HAP-1 (cell line): ENCODE data around the gene GHITM.
"Not testable (repeated sequence)": the region's sequence is repeated elsewhere in the genome, so short reads cannot be mapped to it uniquely, and the experiment has no call there.

Experiments
- DNase-seq, 2 experiments: peaks; one replicate each; pipeline ENCODE4 v3.0.0-alpha.2; 2016 to 2020; ENCODE audit warnings: low spot score in 2 of 2
- H3K27me3 ChIP-seq: fragments of 250-450 bp; sonication (Bioruptor Pico); 2 replicates; pipeline ENCODE4 v1.5.1; 2020; ENCODE audit warnings: low read depth, mild to moderate bottlenecking, moderate library complexity
- H3K36me3 ChIP-seq: fragments of 250-450 bp; sonication (Bioruptor Pico); replicated peaks from 2 replicates; pipeline ENCODE4 v1.5.1; 2020; ENCODE audit warnings: mild to moderate bottlenecking
- H3K4me1 ChIP-seq: fragments of 250-450 bp; sonication (Bioruptor Pico); 2 replicates; pipeline ENCODE4 v1.5.1; 2020; ENCODE audit warnings: mild to moderate bottlenecking
- H3K4me3 ChIP-seq: fragments of 250-450 bp; sonication (Bioruptor Pico); 2 replicates; pipeline ENCODE4 v1.5.1; 2020; ENCODE audit warnings: mild to moderate bottlenecking, moderate library complexity
- H3K9me3 ChIP-seq: fragments of 250-450 bp; sonication (Bioruptor Pico); 2 replicates; pipeline ENCODE4 v1.5.1; 2020; ENCODE audit warnings: mild to moderate bottlenecking, moderate library complexity
- in situ Hi-C: fragments of 300-500 bp; cut with MboI; formaldehyde crosslinking; loops from 3 replicates; pipeline ENCODE4 v1.14.3; 2020; ENCODE audit warnings: low sequenced_read_pairs, inconsistent platforms, mixed read lengths

The GHITM gene

GRCh38 chr10:84176351-84176750 lies 37.0 kb downstream of the GHITM start:
- H3K9me3 ChIP-seq, result no peaks in the 10 kb centered on the region
- H3K36me3 ChIP-seq, result no peaks in the 10 kb centered on the region
- H3K4me3 ChIP-seq, result no peak overlapping the region
- in situ Hi-C loops, result no loop called here
- H3K4me1 ChIP-seq, result peaks cover 8% of the 10 kb centered on the region
- H3K27me3 ChIP-seq, result no peaks in the 10 kb centered on the region
- no peak for DNase-seq

DNA sequence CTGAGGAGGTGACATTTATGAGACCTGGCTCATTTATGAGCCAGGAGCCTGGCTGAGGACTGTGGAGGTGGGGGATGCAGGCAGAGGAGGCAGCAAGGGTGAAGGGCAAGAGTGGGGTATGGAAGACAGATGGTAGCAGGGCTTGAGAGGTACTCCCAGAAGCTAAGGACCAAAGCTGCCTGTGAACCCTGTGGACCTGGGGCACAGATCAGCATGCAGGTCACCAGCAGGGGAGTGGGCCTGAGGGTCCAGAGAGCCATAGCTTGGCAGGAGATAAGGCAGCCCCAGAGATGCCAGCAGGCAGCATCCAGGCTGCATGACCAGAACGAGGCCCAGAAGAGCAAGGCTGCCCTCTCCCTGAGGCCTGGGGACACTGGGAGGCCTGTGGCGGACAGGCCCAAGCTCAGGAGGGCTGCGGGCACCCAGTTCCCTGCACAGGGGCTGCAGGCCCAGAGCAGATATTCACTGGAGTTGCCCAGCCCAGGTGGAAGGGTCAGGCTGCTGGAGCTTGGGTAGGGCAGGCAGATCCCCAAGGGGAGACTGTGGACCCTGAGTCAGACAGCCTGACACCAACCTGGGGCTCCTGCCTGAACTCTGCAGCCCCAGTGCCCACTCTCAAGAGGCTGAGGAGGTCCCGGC lies 37.6 kb downstream of the GHITM start:
- DNase-seq, result no peak
- in situ Hi-C loops, result no loop called here
- H3K4me1 ChIP-seq, result peaks cover 8% of the 10 kb centered on the region
- H3K36me3 ChIP-seq, result no peaks in the 10 kb centered on the region
- no peaks in the 10 kb centered on the region for H3K9me3 ChIP-seq
- no peak overlapping the region for H3K4me3 ChIP-seq
- no peaks in the 10 kb centered on the region for H3K27me3 ChIP-seq

DNA sequence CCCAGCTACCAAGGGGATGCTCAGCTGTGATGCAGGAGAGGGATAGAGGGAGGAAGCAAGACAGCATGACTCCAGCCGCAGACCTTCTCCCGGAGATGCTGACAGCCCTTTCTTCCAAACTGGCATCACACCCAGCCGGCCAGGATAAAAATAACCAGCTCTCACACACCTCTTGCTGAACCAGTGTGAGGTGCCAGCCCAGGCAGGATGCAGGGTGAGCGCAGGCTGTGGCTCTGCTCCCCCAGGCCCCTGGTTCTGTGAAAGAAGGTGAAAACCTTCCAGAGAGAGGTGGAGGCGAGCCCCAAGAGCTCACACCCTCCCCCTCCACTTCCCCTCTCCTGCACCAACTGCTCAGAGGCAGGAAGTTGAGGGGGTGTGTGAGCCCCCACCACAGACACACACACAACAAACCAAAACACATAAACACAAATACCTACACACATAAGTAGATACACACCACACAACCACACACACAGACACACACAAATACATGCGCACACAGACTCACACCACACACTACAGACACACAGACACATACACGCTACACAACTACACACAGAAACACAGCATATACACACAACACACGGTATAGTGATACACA lies 38.3 kb downstream of the GHITM start:
- DNase-seq, result no peak
- H3K4me1 ChIP-seq, result peaks cover 8% of the 10 kb centered on the region
- H3K27me3 ChIP-seq, result no peaks in the 10 kb centered on the region
- no peak overlapping the region for H3K4me3 ChIP-seq
- in situ Hi-C loops, result no loop called here
- no peaks in the 10 kb centered on the region for H3K9me3 ChIP-seq
- no peaks in the 10 kb centered on the region for H3K36me3 ChIP-seq

DNA sequence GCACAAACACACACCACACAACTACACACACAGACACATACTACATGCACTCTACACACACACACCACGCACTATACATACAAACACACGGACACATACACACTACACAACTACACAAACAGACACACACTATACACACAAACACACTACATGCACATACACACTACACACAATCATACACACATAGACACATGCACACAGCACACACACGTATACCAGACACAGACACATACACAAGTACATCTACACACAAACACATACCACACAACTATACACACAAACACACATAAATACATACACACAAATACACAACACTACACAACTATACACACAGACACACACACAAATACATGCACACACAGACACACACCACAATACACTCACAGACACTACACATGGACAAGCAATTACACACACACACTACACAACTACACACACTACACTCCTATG lies 38.9 kb downstream of the GHITM start:
- DNase-seq, result no peak
- H3K27me3 ChIP-seq, result no peaks in the 10 kb centered on the region
- peaks cover 8% of the 10 kb centered on the region for H3K4me1 ChIP-seq
- in situ Hi-C loops, result no loop called here
- no peak overlapping the region for H3K4me3 ChIP-seq
- no peaks in the 10 kb centered on the region for H3K9me3 ChIP-seq
- H3K36me3 ChIP-seq, result no peaks in the 10 kb centered on the region

- no peaks in the 10 kb centered on the region for H3K36me3 ChIP-seq
- peak; percentile 68 to 79 for DNase-seq
- no peak overlapping the region for H3K4me3 ChIP-seq
- no peaks in the 10 kb centered on the region for H3K27me3 ChIP-seq
- peaks cover 8% of the 10 kb centered on the region for H3K4me1 ChIP-seq
- H3K9me3 ChIP-seq, result no peaks in the 10 kb centered on the region
- in situ Hi-C loops, result no loop called here
These were observed 39.9 kb downstream of the GHITM start for GRCh38 chr10:84179059-84179710.

DNA sequence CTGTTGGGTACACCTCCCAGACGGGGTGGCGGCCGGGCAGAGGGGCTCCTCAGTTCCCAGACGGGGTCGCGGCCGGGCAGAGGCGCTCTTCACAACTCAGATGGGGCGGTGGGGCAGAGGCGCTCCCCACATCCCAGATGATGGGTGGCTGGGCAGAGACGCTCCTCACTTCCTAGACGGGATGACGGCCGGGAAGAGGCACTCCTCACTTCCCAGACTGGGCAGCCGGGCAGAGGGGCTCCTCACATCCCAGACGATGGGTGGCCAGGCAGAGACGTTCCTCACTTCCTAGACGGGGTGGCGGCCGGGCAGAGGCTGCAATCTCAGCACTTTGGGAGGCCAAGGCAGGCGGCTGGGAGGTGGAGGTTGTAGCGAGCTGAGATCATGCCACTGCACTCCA lies 41.1 kb downstream of the GHITM start:
- in situ Hi-C loops, H3K27me3 ChIP-seq, H3K4me3 ChIP-seq, H3K4me1 ChIP-seq, DNase-seq, H3K36me3 ChIP-seq, H3K9me3 ChIP-seq: not testable (repeated sequence)

DNA sequence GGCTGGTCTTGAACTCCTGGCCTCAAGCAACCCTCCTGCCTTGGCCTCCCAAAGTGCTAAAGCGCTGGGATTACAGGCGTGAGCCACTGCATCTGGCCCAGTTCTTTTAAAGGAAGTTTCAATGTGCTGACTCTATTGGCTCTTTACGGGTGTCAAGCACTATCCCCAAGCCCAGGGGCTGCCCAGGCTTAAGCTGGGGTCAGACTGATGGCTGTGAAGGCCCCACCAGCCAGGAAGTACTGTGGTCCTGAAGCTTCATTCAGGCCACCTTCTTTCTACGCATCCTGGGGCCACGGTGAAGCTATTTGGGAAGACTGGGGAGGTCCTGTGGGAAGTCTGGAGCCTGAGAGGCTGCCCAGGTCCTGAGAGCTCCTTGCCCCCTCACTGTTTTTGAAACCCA lies 42.3 kb downstream of the GHITM start:
- no peak overlapping the region for H3K4me3 ChIP-seq
- in situ Hi-C loops, result no loop called here

GRCh38 chr10:84184517-84184916 lies 45.2 kb downstream of the GHITM start:
- in situ Hi-C loops, result no loop called here
- peaks cover 3% of the 10 kb centered on the region for H3K4me1 ChIP-seq

More for the DNA sequence above, 42.3 kb downstream of the GHITM start:
- H3K4me1 ChIP-seq, result peaks cover 8% of the 10 kb centered on the region
- no peak for DNase-seq
- H3K36me3 ChIP-seq, result no peaks in the 10 kb centered on the region
- H3K27me3 ChIP-seq, result no peaks in the 10 kb centered on the region
- H3K9me3 ChIP-seq, result no peaks in the 10 kb centered on the region

DNA sequence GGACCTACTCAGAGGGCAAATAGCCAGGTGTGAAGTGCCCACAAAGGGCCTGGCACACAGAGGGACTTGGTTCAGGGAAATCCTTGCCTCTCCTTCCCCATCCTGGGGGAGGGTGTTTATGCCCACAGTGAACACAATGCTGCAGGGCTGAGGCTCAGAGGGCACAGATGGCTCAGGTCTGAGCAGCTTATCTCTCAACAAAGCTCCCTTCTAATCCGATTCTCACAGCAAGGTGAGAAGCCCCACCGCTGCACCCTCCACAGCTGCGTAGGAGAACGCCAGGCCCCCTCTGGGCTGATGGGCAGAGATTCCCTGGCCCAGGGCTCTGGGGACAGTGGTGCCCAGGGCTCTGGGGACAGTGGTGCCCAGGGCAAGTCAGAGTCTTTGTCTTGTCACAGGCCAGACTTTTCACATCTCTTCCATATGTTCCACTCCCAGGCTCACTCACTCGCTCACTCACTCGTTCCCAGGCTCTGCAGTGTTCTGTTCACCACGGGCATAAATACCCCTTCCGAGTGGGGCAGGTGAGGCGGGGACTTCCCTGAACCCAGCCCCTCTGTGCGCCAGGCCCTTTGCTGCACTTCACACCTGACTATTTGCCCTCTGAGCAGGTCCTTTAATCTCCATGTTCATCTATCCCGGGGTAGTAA lies 46.3 kb downstream of the GHITM start:
- DNase-seq, result no peak
- Histone ChIP-seq H3K9me3 (no peaks in the 10 kb centered on the region), H3K4me3 (no peak overlapping the region), H3K4me1 (no peaks in the 10 kb centered on the region), H3K36me3 (no peaks in the 10 kb centered on the region), H3K27me3 (no peaks in the 10 kb centered on the region)
- in situ Hi-C loops, result no loop called here

More at GRCh38 chr10:84184517-84184916, 45.2 kb downstream of the GHITM start:
- DNase-seq, result no peak
- H3K27me3 ChIP-seq, result no peaks in the 10 kb centered on the region
- H3K4me3 ChIP-seq, result no peak overlapping the region
- H3K36me3 ChIP-seq, result no peaks in the 10 kb centered on the region
- no peaks in the 10 kb centered on the region for H3K9me3 ChIP-seq

DNA sequence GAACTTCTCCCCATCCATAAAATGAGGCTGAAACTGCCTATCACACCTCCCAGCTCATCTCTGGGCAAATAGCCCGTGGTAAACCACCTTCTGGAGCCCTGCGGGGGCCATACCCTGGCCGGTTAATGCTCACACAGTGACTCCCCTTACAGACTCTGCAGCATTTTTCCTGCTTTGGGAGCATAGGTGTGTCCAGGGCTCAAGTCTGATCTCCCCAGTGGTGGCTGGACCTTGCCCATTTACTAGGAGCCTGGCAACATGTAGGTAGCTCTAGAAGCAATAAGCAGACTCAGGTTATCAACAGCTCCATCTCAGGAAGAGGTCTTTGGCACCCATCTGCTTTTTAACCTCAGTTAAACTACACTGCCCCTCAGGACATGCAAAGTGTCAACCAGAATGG lies 49.5 kb downstream of the GHITM start:
- in situ Hi-C loops, result no loop called here
- Histone ChIP-seq H3K4me1 (no peaks in the 10 kb centered on the region), H3K36me3 (no peaks in the 10 kb centered on the region), H3K4me3 (no peak overlapping the region), H3K27me3 (no peaks in the 10 kb centered on the region), H3K9me3 (no peaks in the 10 kb centered on the region)
- no peak for DNase-seq

GRCh38 chr10:84190621-84191020 lies 51.3 kb downstream of the GHITM start:
- DNase-seq, result no peak
- in situ Hi-C loops, result no loop called here
- no peaks in the 10 kb centered on the region for H3K9me3 ChIP-seq
- H3K4me1 ChIP-seq, result no peaks in the 10 kb centered on the region
- no peaks in the 10 kb centered on the region for H3K36me3 ChIP-seq
- H3K4me3 ChIP-seq, result no peak overlapping the region
- H3K27me3 ChIP-seq, result no peaks in the 10 kb centered on the region

- in situ Hi-C loops, result no loop called here
- H3K4me3 ChIP-seq, result no peak overlapping the region
- no peak for DNase-seq
- H3K36me3 ChIP-seq, result no peaks in the 10 kb centered on the region
- no peaks in the 10 kb centered on the region for H3K9me3 ChIP-seq
- H3K4me1 ChIP-seq, result no peaks in the 10 kb centered on the region
- no peaks in the 10 kb centered on the region for H3K27me3 ChIP-seq
These were observed 51.8 kb downstream of the GHITM start for GRCh38 chr10:84191106-84191505.

- in situ Hi-C loops, result no loop called here
- Histone ChIP-seq H3K27me3 (no peaks in the 10 kb centered on the region), H3K36me3 (no peaks in the 10 kb centered on the region), H3K4me3 (no peak overlapping the region), H3K9me3 (no peaks in the 10 kb centered on the region), H3K4me1 (no peaks in the 10 kb centered on the region)
- no peak for DNase-seq
These were observed 54.0 kb downstream of the GHITM start for GRCh38 chr10:84193327-84193726.

GRCh38 chr10:84193846-84194423 lies 54.6 kb downstream of the GHITM start:
- in situ Hi-C loops, result no loop called here
- peak overlapping the region; percentile 40 for H3K4me3 ChIP-seq

More at GRCh38 chr10:84193846-84194423, 54.6 kb downstream of the GHITM start:
- Histone ChIP-seq H3K27me3 (no peaks in the 10 kb centered on the region), H3K9me3 (no peaks in the 10 kb centered on the region), H3K4me1 (no peaks in the 10 kb centered on the region), H3K36me3 (no peaks in the 10 kb centered on the region)
- no peak for DNase-seq
